ENCODE data around the gene PDGFRB. TPM values are rescaled to one million over a fixed set of nuclear protein-coding genes. Genes with fewer than 3 reads are reported as not detected.

The PDGFRB gene
- total and polyA plus RNA-seq, 9 of the 15 experiments (the other 6 are each of a cell fraction or from before 2014, with no cell fraction given): 0.01 to 1.5 (median 0.09) TPM; not detected in 3

GRCh38 chr5:150131461-150131860 lies 24.2 kb downstream of the PDGFRB start:
- Histone ChIP-seq H3K4me3 (no peak overlapping the region), H3K9me1 (ENCODE audit: control insufficient read depth, insufficient read depth, low read length) (no peaks in the 10 kb centered on the region), H3K27me3 (ENCODE audit: control insufficient read depth in 2 of 2, insufficient read depth in 2 of 2, low read length in 2 of 2) (peaks cover 11 to 35% of the 10 kb centered on the region in 2 experiments; a peak in 4 of 5 replicates), H3K4me1 (replicated peaks in 1 of 2; ENCODE audit: control insufficient read depth in 2 of 2, insufficient read depth in 2 of 2, low read length in 2 of 2) (peaks cover 8 to 11% of the 10 kb centered on the region in 2 experiments; a peak in 4 of 5 replicates), H3K36me3 (ENCODE audit: control insufficient read depth, insufficient read depth, low read length) (no peaks in the 10 kb centered on the region), H3K9me3 (replicated peaks; ENCODE audit: control insufficient read depth, insufficient read depth, low read depth, low read length) (no peaks in the 10 kb centered on the region), H3K27ac (ENCODE audit: extremely low read depth, low read depth, low read length) (no peak overlapping the region), H3K79me2 (ENCODE audit: control insufficient read depth, insufficient read depth, low read length) (no peaks in the 10 kb centered on the region), H3K4me2 (ENCODE audit: insufficient read depth, low read length) (no peak overlapping the region), H2AFZ (ENCODE audit: low read depth, low read length) (no peak overlapping the region), H3K9ac (ENCODE audit: insufficient read depth in 1 of 2, low read depth in 2 of 2, low read length in 2 of 2) (no peak overlapping the region), H4K20me1 (replicated peaks; ENCODE audit: control insufficient read depth, insufficient read depth, low read length) (peaks cover 3% of the 10 kb centered on the region; the same call in 1 of the 2 replicates)
- no peak for TF ChIP-seq KDM4B (IDR thresholded peaks at IDR 0.05; ENCODE audit: borderline replicate concordance in 2 of 2, low read depth in 1 of 2)
- TF ChIP-seq ZKSCAN1 (IDR thresholded peaks at IDR 0.05; ENCODE audit: low read depth, low read length): no peak
- TF ChIP-seq BRCA1 (IDR thresholded peaks at IDR 0.05): no peak
- no peak for TF ChIP-seq BRCA1 (CRISPR knock-in tag; IDR thresholded peaks at IDR 0.05)
- no peak for TF ChIP-seq HDGF (IDR thresholded peaks at IDR 0.05)
- TF ChIP-seq JUN (IDR thresholded peaks at IDR 0.05; ENCODE audit: borderline replicate concordance, low read depth, low read length): no peak
- no peak for TF ChIP-seq JUN (CRISPR knock-in tag; IDR thresholded peaks at IDR 0.05; ENCODE audit: borderline replicate concordance)
- TF ChIP-seq RUNX1 (IDR thresholded peaks at IDR 0.05; ENCODE audit: low read depth): no peak
- no peak for TF ChIP-seq ARID1B (IDR thresholded peaks at IDR 0.05)
- TF ChIP-seq SMAD4 (CRISPR knock-in tag; conservative IDR thresholded peaks at IDR 0.05): no peak
- DNase-seq (ENCODE audit: extremely low read depth in 1 of 4, low spot score in 3 of 4) (no peak), FAIRE-seq (no peak), ATAC-seq (no peak)
- CTCF ChIA-PET (ENCODE audit: low intra/inter-chr PET ratio): interaction anchor here (0.7 to 2.7 kb wide), 3 partner anchors 71 to 219 kb away, joined by 4 to 36 read pairs (median 4); no protein-coding TSS in a partner anchor
- intact Hi-C loops (cut with micrococcal nuclease) (loop anchor here (2.0 kb wide), 1 partner anchor 29 kb away; no protein-coding TSS in a partner anchor), in situ Hi-C loops (cut with MboI) (no loop called here)
- BruUV-seq (replicated peaks): no TSS peak
- WGBS (ENCODE audit: insufficient coverage, low coverage, missing lambda C conversion rate): 31% methylated on average over 4 of the region's 4 CpGs
- POLR2A ChIA-PET: no interaction called here
